ENCODE results near the gene LMBR1.

The LMBR1 gene

GRCh38 chr7:156895024-156895780 lies 2.2 kb upstream of the LMBR1 start:
- Histone ChIP-seq H3K79me2 (ENCODE audit: insufficient read depth, low read length) (peaks cover 23% of the 10 kb centered on the region), H3K9me3 (ENCODE audit: insufficient read depth, low read length, severe bottlenecking) (no peaks in the 10 kb centered on the region), H3K4me2 (ENCODE audit: insufficient read depth, low read length) (no peak overlapping the region), H4K20me1 (ENCODE audit: insufficient read depth, low read length) (peaks cover 6% of the 10 kb centered on the region; the same call in 1 of the 2 replicates), H3K27ac (ENCODE audit: low read length) (no peak overlapping the region), H3K27me3 (ENCODE audit: insufficient read depth, low read length, poor library complexity) (no peaks in the 10 kb centered on the region), H3K4me1 (ENCODE audit: insufficient read depth, low read length) (peaks cover 29% of the 10 kb centered on the region), H3K4me3 (ENCODE audit: low read depth in 1 of 2, low read length in 2 of 2) (no peak overlapping the region), H2AFZ (ENCODE audit: low read depth, low read length) (no peak overlapping the region), H3K36me3 (ENCODE audit: insufficient read depth, low read length) (no peaks in the 10 kb centered on the region), H3K9ac (ENCODE audit: low read depth, low read length) (no peak overlapping the region)
- TF ChIP-seq EZH2 (IDR thresholded peaks at IDR 0.05; ENCODE audit: borderline replicate concordance, low read depth, low read length, severe bottlenecking), result no peak
- TF ChIP-seq, protein P1, sequence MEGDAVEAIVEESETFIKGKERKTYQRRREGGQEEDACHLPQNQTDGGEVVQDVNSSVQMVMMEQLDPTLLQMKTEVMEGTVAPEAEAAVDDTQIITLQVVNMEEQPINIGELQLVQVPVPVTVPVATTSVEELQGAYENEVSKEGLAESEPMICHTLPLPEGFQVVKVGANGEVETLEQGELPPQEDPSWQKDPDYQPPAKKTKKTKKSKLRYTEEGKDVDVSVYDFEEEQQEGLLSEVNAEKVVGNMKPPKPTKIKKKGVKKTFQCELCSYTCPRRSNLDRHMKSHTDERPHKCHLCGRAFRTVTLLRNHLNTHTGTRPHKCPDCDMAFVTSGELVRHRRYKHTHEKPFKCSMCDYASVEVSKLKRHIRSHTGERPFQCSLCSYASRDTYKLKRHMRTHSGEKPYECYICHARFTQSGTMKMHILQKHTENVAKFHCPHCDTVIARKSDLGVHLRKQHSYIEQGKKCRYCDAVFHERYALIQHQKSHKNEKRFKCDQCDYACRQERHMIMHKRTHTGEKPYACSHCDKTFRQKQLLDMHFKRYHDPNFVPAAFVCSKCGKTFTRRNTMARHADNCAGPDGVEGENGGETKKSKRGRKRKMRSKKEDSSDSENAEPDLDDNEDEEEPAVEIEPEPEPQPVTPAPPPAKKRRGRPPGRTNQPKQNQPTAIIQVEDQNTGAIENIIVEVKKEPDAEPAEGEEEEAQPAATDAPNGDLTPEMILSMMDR (IDR thresholded peaks at IDR 0.05; ENCODE audit: borderline replicate concordance, extremely low read depth, low read length, poor library complexity, severe bottlenecking), result no peak
- ATAC-seq (ENCODE audit: insufficient read depth, low read depth) (no peak), DNase-seq (no peak)

GRCh38 chr7:156892081-156892800 lies 742 bp downstream of the LMBR1 start:
- H3K4me2 ChIP-seq (ENCODE audit: insufficient read depth, low read length), result peak overlapping the region; percentile 70
- H3K9ac ChIP-seq (ENCODE audit: low read depth, low read length), result peak overlapping the region; percentile 71
- peaks cover 29% of the 10 kb centered on the region for H3K4me1 ChIP-seq (ENCODE audit: insufficient read depth, low read length)
- H3K79me2 ChIP-seq (ENCODE audit: insufficient read depth, low read length), result peaks cover 47% of the 10 kb centered on the region
- peak overlapping the region; percentile 66 for H2AFZ ChIP-seq (ENCODE audit: low read depth, low read length)
- H3K4me3 ChIP-seq (ENCODE audit: low read depth in 1 of 2, low read length in 2 of 2), result peak overlapping the region; percentile 35 to 76; a peak in 3 of 4 replicates
- H3K27me3 ChIP-seq (ENCODE audit: insufficient read depth, low read length, poor library complexity), result no peaks in the 10 kb centered on the region
- 0 out of 2 replicates have a peak, but pooled peaks cover 11% of the 10 kb centered on the region for H3K36me3 ChIP-seq (ENCODE audit: insufficient read depth, low read length)
- DNase-seq (peak; percentile 84), ATAC-seq (ENCODE audit: insufficient read depth, low read depth) (peak; percentile 56)
- H4K20me1 ChIP-seq (ENCODE audit: insufficient read depth, low read length), result peaks cover 9% of the 10 kb centered on the region; the same call in 1 of the 2 replicates
- TF ChIP-seq, protein P1 (IDR thresholded peaks at IDR 0.05; ENCODE audit: borderline replicate concordance, extremely low read depth, low read length, poor library complexity, severe bottlenecking), result no peak
- TF ChIP-seq EZH2 (IDR thresholded peaks at IDR 0.05; ENCODE audit: borderline replicate concordance, low read depth, low read length, severe bottlenecking), result no peak
- H3K9me3 ChIP-seq (ENCODE audit: insufficient read depth, low read length, severe bottlenecking), result no peaks in the 10 kb centered on the region
- peak overlapping the region; percentile 33; the same call in 1 of the 2 replicates for H3K27ac ChIP-seq (ENCODE audit: low read length)

DNA sequence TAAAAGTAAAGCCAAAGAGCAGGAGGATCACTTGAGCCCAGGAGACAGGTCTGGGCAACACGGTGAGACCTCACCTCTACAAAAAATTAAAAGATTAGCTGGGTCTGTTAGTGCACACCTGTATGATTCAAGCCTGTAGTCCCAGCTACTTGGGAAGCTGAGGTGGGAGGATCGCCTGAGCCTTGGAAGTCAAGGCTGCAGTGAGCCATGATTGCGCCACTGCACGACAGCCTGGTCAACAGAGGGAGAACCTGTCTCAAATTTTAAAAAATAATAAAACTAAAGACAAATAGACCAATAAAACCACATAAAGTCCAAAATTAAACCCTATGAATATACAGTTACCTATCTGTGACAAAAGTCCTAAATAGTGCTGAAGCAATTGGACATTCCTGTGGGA lies 3.2 kb downstream of the LMBR1 start:
- Histone ChIP-seq H3K4me1 (ENCODE audit: insufficient read depth, low read length) (peaks cover 29% of the 10 kb centered on the region), H3K4me2 (ENCODE audit: insufficient read depth, low read length) (no peak overlapping the region), H2AFZ (ENCODE audit: low read depth, low read length) (no peak overlapping the region), H3K36me3 (ENCODE audit: insufficient read depth, low read length) (0 out of 2 replicates have a peak, but pooled peaks cover 15% of the 10 kb centered on the region), H3K27ac (ENCODE audit: low read length) (no peak overlapping the region), H4K20me1 (ENCODE audit: insufficient read depth, low read length) (peaks cover 19% of the 10 kb centered on the region; the same call in 1 of the 2 replicates), H3K27me3 (ENCODE audit: insufficient read depth, low read length, poor library complexity) (no peaks in the 10 kb centered on the region), H3K9ac (ENCODE audit: low read depth, low read length) (no peak overlapping the region), H3K9me3 (ENCODE audit: insufficient read depth, low read length, severe bottlenecking) (no peaks in the 10 kb centered on the region), H3K4me3 (ENCODE audit: low read depth in 1 of 2, low read length in 2 of 2) (no peak overlapping the region), H3K79me2 (ENCODE audit: insufficient read depth, low read length) (peaks cover 69% of the 10 kb centered on the region)
- no peak for ATAC-seq (ENCODE audit: insufficient read depth, low read depth)
- DNase-seq, result no peak
- TF ChIP-seq, protein P1 (IDR thresholded peaks at IDR 0.05; ENCODE audit: borderline replicate concordance, extremely low read depth, low read length, poor library complexity, severe bottlenecking), result no peak
- no peak for TF ChIP-seq EZH2 (IDR thresholded peaks at IDR 0.05; ENCODE audit: borderline replicate concordance, low read depth, low read length, severe bottlenecking)
